Effector CD8-positive, alpha-beta T cell (primary cell): ENCODE results near the gene POLRMT.
A peak's percentile ranks its signal among the peaks of the same experiment; 100 is the strongest.
"Not testable (repeated sequence)": the region's sequence is repeated elsewhere in the genome, so short reads cannot be mapped to it uniquely, and the experiment has no call there.

ENCODE experiments used
- DNase-seq: peaks from one replicate; lab custom pipeline; 2025; lab: John Stamatoyannopoulos, UW

The POLRMT gene

GRCh38 chr19:593505-593904, 39.8 kb downstream of the POLRMT start:
- DNase-seq, result no peak

DNA sequence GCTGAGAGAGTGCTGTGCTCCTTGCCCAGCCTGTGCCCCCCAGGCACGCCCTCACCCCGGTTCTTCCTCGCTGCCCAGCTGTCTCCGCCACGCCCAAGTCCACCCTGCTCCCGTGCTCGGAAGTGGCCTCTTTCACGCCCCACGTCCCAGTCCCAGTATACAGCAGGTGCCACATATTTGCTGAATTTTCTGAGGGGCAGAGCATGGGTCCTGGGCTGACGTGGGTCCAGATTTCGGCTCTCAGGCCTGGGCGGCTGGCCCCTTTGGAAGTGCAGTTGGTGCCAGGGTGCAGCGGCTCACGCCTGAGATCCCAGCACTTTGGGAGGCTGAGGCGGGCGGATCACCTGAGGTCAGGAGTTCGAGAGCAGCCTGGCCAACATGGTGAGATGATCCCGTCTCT, 40.3 kb downstream of the POLRMT start:
- no peak for DNase-seq

DNA sequence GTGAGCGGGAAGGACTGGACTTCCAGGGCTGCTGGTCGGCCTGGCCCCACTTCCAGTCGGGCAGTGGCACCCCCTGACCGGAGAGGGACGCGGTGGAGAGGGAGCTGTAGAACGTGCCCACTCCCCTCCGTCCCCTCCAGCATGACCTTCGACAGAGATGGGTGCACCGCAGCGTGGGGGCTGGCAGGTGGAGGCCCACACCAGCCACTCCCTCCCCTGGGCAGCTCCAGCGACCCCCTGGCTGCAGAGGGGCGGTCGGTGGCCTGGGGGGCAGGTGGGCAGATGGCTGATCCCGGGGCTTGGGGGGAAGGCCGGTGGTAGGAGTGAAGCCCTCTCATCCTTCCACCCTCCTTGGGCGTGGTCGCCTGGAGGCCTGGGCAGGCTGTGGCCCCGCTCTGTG, 41.2 kb downstream of the POLRMT start:
- DNase-seq, result no peak

DNA sequence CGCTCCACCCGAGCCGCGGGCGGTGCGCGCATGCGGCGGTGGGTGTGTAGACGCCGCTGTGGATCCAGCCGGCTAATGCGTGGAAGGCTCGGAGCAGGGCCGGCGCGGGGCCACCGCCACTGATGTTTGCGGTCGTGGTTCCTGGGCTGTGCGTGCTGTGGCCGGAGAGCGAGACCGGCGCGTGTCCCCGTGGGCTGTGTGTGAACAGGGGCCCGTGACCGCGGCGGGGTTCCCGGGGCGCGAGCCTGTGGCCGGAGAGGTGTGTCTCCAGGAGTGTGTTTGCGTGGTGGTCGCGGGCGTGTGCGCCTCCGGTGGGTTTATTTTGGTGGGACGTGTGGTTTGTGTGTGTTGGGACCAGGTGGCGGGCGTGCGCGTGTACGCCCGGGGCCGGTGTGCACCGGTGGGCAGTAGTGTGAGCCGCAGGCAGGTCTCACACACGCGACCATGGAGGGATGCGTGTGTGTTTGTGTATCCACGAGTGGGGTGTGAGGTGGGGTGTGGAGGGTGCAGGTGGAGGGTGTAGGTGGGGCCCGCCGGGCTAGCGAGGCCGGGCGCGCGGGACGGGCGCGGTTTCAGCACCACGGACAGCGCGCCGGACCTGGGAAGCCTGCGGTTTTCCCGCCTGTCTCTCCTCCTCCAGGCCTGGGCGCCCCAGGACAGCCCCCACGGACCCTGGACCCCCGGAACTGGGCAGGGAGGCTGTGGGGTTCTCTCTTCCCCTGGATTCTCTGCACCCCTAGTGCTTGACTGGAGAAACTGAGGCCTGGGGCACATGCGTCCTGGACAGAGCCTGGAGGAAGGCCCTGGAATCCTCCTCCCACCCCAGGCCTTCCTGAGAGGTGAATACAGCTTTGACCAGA, 42.0 kb downstream of the POLRMT start:
- no peak for DNase-seq

GRCh38 chr19:590750-591098, 42.6 kb downstream of the POLRMT start:
- DNase-seq, result no peak

DNA sequence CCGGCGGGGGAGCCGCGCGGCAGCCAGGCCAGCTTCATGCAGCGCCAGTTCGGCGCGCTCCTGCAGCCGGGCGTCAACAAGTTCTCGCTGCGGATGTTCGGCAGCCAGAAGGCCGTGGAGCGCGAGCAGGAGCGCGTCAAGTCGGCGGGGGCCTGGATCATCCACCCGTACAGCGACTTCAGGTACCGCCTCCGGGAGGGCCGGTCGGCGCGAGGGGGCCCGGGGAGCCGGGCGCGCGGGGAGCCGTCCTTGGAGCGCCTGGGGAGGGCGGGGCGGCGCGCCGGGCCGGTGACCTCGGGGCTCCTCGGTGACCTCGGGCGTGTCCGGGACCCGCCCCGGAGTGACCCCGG, 43.0 kb downstream of the POLRMT start:
- DNase-seq, result no peak

- DNase-seq, result no peak
These were observed 43.5 kb downstream of the POLRMT start, which contains the start of gene HCN2 for GRCh38 chr19:589693-590395. Gene HCN2, plus strand, starts transcription at chr19:589881. Its CDS starts 65 bp downstream, at chr19:589946.

- peak; percentile 25 for DNase-seq
These were observed 44.3 kb downstream of the POLRMT start for GRCh38 chr19:588741-589692.

- DNase-seq, result peak; percentile 55
These were observed 45.1 kb downstream of the POLRMT start for GRCh38 chr19:588093-588740.

DNA sequence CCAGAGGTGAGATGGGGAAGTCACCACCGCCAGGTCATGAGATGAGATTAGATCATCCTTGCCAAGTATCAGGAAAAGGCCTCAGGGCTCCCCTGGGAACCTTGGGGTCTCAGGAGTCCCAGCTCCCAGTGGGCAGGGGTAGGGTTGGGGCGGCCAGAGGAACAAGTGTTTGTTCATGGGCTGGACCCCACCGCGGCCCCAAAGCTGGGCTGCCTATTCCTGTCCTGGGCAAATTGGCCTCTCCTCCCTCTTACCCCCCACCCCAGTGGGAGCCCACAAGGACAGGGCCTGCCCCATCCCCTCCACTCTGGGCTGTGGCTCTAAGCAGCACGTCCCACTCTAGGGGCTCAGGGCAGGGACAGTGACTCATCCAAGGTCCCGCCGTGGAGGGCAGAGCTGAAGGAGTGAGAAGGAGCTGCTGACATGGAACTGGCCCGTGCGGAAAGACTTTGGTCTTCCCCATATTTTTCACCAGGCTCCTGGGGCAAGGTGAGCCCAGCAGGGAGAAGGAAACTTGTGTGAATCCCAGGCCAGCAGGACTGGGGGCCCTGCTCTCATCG, 47.7 kb downstream of the POLRMT start:
- DNase-seq, result no peak

GRCh38 chr19:585146-585545, 48.2 kb downstream of the POLRMT start:
- DNase-seq, result not testable (repeated sequence)

DNA sequence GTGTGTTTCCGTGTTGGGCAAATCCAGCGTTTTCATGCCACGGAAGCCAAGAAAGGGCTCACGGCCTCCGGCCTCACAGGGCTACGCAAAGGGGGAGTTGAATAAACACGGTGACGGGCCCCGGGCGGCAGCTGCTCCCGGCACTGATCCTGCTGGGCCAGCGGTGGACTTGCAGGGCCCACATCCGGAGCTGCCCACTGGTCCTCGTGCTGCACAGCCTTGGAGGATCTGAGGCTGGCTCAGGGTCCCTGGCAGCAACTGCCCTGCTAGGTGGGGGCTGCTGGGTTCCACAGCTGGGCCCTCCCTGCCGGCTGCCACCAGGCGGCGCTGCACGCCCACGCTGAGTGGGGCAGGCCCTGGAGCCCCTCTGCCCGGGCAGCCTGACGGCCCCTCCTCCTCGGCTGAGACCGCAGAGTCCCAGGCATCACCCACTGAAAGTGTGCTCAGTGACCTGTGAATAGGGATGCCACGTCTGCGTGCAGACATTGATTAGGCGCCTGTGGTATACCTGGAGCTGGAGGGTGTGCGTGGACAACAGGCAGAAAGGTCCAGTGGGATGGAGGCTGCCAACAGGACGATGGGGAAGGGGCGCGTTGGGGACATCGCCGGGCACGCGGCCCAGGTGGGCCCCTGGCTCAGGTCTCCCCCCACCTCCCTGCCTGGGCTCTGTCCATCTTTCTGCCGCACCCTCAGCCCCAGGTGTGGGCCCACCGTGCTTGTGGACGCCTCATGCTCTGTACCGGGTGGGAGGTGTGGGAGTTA, 48.9 kb downstream of the POLRMT start:
- DNase-seq, result peak; percentile 50

GRCh38 chr19:583968-584239, 49.4 kb downstream of the POLRMT start:
- no peak for DNase-seq

- no peak for DNase-seq
These were observed 50.0 kb downstream of the POLRMT start for GRCh38 chr19:583198-583967.

GRCh38 chr19:582497-583197, 50.7 kb downstream of the POLRMT start:
- DNase-seq, result no peak

DNA sequence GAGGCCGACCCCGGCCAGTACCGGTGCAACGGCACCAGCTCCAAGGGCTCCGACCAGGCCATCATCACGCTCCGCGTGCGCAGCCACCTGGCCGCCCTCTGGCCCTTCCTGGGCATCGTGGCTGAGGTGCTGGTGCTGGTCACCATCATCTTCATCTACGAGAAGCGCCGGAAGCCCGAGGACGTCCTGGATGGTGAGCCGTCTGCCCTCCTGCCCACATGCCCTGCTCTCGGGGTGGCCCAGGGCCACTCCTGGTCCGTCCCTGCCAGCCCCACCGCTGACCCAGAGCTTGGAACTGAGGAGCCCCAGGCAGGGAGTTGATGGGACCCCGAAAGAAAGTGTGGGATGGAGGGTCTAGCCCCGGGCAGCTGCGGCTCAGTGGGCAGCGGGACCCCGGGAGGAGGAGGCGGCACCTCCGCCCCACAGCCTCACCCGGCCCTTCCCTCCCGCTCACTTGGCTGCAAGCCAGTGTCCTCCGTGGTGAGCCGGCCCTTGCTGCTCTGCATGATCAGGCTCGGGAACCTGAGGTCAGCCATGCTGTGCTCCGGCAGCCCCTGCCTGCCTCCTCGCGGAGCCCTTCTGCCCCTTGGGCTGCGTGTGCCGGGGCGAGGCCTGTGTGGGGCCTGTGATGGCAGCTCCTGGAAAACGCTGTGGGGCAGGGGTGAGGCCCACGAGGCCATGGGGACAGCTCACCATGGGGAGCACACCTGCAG, 51.8 kb downstream of the POLRMT start:
- DNase-seq, result no peak

- no peak for DNase-seq
These were observed 53.0 kb downstream of the POLRMT start for GRCh38 chr19:580274-580835.

DNA sequence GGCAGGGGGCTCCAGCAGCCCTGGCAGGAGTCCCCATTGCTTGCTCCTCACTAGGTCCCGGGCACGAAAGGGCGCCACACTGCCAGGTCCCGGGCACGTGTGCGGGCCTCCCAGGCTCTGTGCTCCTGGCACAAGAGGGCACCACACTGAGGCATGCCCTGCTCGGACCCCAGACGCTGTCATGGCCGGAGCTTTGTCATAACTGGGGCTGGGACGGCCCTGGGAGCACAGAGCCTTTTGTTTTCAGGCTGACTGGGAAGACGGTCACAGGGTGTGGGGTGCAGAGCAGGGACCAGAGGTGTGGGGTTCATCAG, 53.5 kb downstream of the POLRMT start:
- no peak for DNase-seq
